WTC11 (cell line): ENCODE measurements around the gene PROC. TPM values are rescaled to one million over a fixed set of nuclear protein-coding genes. Genes with fewer than 3 reads are reported as not detected.

ENCODE experiments used
- ATAC-seq: fragments of 200-7000 bp; cut with Tn5 transposase; 2 replicates; pipeline ENCODE4 v1.10.0; 2021; ENCODE audit warnings: mild to moderate bottlenecking, moderate library complexity
- CTCF ChIA-PET: fragments of 300-600 bp; sonication (Branson Sonifier 250); formaldehyde crosslinking; loops from one replicate; lab custom pipeline; 2021; ENCODE audit warnings: antibody characterized with exemption; lab: Charles Lee
- POLR2A ChIA-PET: fragments of 350-600 bp; sonication (Branson Sonifier 250); formaldehyde crosslinking; loops from one replicate; lab custom pipeline; 2021; ENCODE audit warnings: antibody characterized with exemption; lab: Charles Lee
- DNase-seq: peaks from one replicate; pipeline ENCODE4 v3.0.0; 2021; ENCODE audit warnings: low spot score
- H3K27ac Mint-ChIP-seq: 2 replicates; pipeline ENCODE4 v1.8.0; 2021; ENCODE audit warnings: mixed read lengths
- H3K27me3 Mint-ChIP-seq: 2 replicates; pipeline ENCODE4 v1.8.0; 2021; ENCODE audit warnings: low read depth, mild to moderate bottlenecking, moderate library complexity, mixed read lengths
- H3K36me3 Mint-ChIP-seq: 2 replicates; pipeline ENCODE4 v1.8.0; 2021; ENCODE audit warnings: mixed read lengths
- H3K4me1 Mint-ChIP-seq: 2 replicates; pipeline ENCODE4 v1.8.0; 2022; ENCODE audit warnings: mixed read lengths
- H3K4me3 Mint-ChIP-seq: 2 replicates; pipeline ENCODE4 v1.8.0; 2021; ENCODE audit warnings: mild to moderate bottlenecking, moderate library complexity, mixed read lengths
- H3K9me3 Mint-ChIP-seq: 2 replicates; pipeline ENCODE4 v1.8.0; 2021; ENCODE audit warnings: mixed read lengths
- CBFB ChIP-seq: sonication (generic); formaldehyde crosslinking; IDR thresholded peaks from 2 replicates; pipeline ENCODE4 v1.8.1; 2022; ENCODE audit warnings: mild to moderate bottlenecking, low read depth, missing genetic modification reagents
- CREB1 ChIP-seq: sonication (generic); formaldehyde crosslinking; IDR thresholded peaks from 2 replicates; pipeline ENCODE4 v1.8.0; 2023; ENCODE audit warnings: mild to moderate bottlenecking, missing genetic modification reagents
- E2F1 ChIP-seq: sonication (generic); formaldehyde crosslinking; IDR thresholded peaks from 2 replicates; pipeline ENCODE4 v1.8.0; 2022; ENCODE audit warnings: mild to moderate bottlenecking, missing genetic modification reagents
- ETV6 ChIP-seq: sonication (generic); formaldehyde crosslinking; IDR thresholded peaks from 2 replicates; pipeline ENCODE4 v1.8.1; 2022; ENCODE audit warnings: mild to moderate bottlenecking, missing genetic modification reagents
- FOXJ3 ChIP-seq: sonication (generic); formaldehyde crosslinking; IDR thresholded peaks from 2 replicates; pipeline ENCODE4 v1.9.0; 2021; ENCODE audit warnings: missing genetic modification reagents, mild to moderate bottlenecking, borderline replicate concordance
- JAZF1 ChIP-seq: fragments of 250-450 bp; sonication (Bioruptor Pico); IDR thresholded peaks from 2 replicates; pipeline ENCODE4 v1.9.0; 2021; ENCODE audit warnings: moderate library complexity, mild to moderate bottlenecking, inconsistent platforms
- NR2C2 ChIP-seq: sonication (generic); formaldehyde crosslinking; IDR thresholded peaks from 2 replicates; pipeline ENCODE4 v1.8.0; 2022; ENCODE audit warnings: mild to moderate bottlenecking, missing genetic modification reagents
- PREB ChIP-seq: sonication (generic); formaldehyde crosslinking; IDR thresholded peaks from 2 replicates; pipeline ENCODE4 v1.8.1; 2022; ENCODE audit warnings: mild to moderate bottlenecking, missing genetic modification reagents, moderate library complexity, borderline replicate concordance
- RELA ChIP-seq: sonication (generic); formaldehyde crosslinking; IDR thresholded peaks from 2 replicates; pipeline ENCODE4 v1.8.1; 2022; ENCODE audit warnings: missing genetic modification reagents, mild to moderate bottlenecking, borderline replicate concordance
- SMAD3 ChIP-seq: sonication (generic); formaldehyde crosslinking; IDR thresholded peaks from 2 replicates; pipeline ENCODE4 v1.8.0; 2022; ENCODE audit warnings: missing genetic modification reagents, mild to moderate bottlenecking, borderline replicate concordance
- TCF7 ChIP-seq: sonication (generic); formaldehyde crosslinking; IDR thresholded peaks from 2 replicates; pipeline ENCODE4 v1.8.0; 2022; ENCODE audit warnings: mild to moderate bottlenecking, low read depth, missing genetic modification reagents, moderate library complexity
- TEAD4 ChIP-seq: sonication (generic); formaldehyde crosslinking; IDR thresholded peaks from 2 replicates; pipeline ENCODE4 v1.8.0; 2022; ENCODE audit warnings: mild to moderate bottlenecking, missing genetic modification reagents
- ZNF317 ChIP-seq: sonication (generic); formaldehyde crosslinking; IDR thresholded peaks from 2 replicates; pipeline ENCODE4 v1.8.1; 2023; ENCODE audit warnings: low read depth, mild to moderate bottlenecking, moderate library complexity, missing genetic modification reagents, borderline replicate concordance
- ZNF671 ChIP-seq: fragments of 250-450 bp; sonication (Bioruptor Pico); IDR thresholded peaks from 2 replicates; pipeline ENCODE4 v1.8.0; 2021; ENCODE audit warnings: mild to moderate bottlenecking
- total RNA-seq: library from RNA; stranded (reverse); gene quantifications from 3 replicates; pipeline ENCODE4 v1.2.3, GENCODE V29; 2021
- TF ChIP-seq, protein P1 (sequence below): sonication (generic); formaldehyde crosslinking; IDR thresholded peaks from 2 replicates; pipeline ENCODE4 v1.8.0; 2022; ENCODE audit warnings: missing genetic modification reagents
- TF ChIP-seq, protein P2 (sequence below): fragments of 250-450 bp; sonication (Bioruptor Pico); IDR thresholded peaks from 2 replicates; pipeline ENCODE4 v1.9.0; 2021; ENCODE audit warnings: mild to moderate bottlenecking, borderline replicate concordance
- TF ChIP-seq, protein P3 (sequence below): sonication (generic); formaldehyde crosslinking; IDR thresholded peaks from 2 replicates; pipeline ENCODE4 v1.8.1; 2023; ENCODE audit warnings: mild to moderate bottlenecking, missing genetic modification reagents

Gene PROC
- total RNA-seq, 1 experiment from 2014 or later: 0.59 TPM

DNA sequence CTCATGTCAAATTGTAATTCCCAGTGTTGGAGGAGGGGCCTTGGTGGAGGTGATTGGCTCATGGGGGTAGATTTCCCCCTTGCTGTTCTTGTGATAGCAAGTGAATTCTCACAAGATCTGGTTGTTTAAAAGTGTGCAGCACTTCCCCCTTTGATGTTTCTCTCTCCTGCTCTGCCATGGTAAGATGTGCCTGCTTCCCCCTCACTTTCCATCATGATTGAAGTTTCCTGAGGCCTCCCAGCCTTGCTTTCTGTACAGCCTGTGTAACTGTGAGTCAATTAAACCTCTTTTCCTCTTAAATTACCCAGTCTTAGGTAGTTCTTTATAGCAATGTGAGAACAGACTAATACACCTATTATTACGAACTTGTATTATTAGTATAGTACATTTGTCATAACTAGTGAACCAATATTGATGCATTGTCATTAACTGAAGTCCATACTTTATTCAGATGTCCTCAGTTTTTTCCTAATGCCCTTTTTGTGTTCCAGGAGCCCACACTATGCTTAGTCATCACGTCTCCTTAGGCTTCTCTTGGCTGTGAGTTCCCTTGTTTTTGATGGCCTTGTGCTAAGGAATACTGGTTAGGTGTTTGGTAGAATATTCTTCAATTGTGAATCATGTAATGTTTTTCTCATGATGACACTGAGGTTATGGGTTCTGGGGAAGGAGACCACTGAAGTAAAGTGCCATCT is 25.9 kb upstream of the PROC start:
- ATAC-seq (no peak), DNase-seq (no peak)
- Mint-ChIP-seq H3K27me3 (no peaks in the 10 kb centered on the region), H3K4me1 (peaks cover 12% of the 10 kb centered on the region), H3K36me3 (0 out of 2 replicates have a peak, but pooled peaks cover 2% of the 10 kb centered on the region), H3K4me3 (no peak overlapping the region), H3K27ac (no peak overlapping the region), H3K9me3 (peaks cover 13% of the 10 kb centered on the region)
- ChIA-PET POLR2A (no interaction called here), CTCF (no interaction called here)
- TF ChIP-seq, protein P1, sequence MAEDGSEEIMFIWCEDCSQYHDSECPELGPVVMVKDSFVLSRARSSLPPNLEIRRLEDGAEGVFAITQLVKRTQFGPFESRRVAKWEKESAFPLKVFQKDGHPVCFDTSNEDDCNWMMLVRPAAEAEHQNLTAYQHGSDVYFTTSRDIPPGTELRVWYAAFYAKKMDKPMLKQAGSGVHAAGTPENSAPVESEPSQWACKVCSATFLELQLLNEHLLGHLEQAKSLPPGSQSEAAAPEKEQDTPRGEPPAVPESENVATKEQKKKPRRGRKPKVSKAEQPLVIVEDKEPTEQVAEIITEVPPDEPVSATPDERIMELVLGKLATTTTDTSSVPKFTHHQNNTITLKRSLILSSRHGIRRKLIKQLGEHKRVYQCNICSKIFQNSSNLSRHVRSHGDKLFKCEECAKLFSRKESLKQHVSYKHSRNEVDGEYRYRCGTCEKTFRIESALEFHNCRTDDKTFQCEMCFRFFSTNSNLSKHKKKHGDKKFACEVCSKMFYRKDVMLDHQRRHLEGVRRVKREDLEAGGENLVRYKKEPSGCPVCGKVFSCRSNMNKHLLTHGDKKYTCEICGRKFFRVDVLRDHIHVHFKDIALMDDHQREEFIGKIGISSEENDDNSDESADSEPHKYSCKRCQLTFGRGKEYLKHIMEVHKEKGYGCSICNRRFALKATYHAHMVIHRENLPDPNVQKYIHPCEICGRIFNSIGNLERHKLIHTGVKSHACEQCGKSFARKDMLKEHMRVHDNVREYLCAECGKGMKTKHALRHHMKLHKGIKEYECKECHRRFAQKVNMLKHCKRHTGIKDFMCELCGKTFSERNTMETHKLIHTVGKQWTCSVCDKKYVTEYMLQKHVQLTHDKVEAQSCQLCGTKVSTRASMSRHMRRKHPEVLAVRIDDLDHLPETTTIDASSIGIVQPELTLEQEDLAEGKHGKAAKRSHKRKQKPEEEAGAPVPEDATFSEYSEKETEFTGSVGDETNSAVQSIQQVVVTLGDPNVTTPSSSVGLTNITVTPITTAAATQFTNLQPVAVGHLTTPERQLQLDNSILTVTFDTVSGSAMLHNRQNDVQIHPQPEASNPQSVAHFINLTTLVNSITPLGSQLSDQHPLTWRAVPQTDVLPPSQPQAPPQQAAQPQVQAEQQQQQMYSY (CRISPR knock-in tag): no peak
- TF ChIP-seq CREB1 (CRISPR knock-in tag): no peak
- TF ChIP-seq, protein P2, sequence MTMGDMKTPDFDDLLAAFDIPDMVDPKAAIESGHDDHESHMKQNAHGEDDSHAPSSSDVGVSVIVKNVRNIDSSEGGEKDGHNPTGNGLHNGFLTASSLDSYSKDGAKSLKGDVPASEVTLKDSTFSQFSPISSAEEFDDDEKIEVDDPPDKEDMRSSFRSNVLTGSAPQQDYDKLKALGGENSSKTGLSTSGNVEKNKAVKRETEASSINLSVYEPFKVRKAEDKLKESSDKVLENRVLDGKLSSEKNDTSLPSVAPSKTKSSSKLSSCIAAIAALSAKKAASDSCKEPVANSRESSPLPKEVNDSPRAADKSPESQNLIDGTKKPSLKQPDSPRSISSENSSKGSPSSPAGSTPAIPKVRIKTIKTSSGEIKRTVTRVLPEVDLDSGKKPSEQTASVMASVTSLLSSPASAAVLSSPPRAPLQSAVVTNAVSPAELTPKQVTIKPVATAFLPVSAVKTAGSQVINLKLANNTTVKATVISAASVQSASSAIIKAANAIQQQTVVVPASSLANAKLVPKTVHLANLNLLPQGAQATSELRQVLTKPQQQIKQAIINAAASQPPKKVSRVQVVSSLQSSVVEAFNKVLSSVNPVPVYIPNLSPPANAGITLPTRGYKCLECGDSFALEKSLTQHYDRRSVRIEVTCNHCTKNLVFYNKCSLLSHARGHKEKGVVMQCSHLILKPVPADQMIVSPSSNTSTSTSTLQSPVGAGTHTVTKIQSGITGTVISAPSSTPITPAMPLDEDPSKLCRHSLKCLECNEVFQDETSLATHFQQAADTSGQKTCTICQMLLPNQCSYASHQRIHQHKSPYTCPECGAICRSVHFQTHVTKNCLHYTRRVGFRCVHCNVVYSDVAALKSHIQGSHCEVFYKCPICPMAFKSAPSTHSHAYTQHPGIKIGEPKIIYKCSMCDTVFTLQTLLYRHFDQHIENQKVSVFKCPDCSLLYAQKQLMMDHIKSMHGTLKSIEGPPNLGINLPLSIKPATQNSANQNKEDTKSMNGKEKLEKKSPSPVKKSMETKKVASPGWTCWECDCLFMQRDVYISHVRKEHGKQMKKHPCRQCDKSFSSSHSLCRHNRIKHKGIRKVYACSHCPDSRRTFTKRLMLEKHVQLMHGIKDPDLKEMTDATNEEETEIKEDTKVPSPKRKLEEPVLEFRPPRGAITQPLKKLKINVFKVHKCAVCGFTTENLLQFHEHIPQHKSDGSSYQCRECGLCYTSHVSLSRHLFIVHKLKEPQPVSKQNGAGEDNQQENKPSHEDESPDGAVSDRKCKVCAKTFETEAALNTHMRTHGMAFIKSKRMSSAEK (CRISPR knock-in tag): no peak

- Mint-ChIP-seq H3K4me1 (peaks cover 12% of the 10 kb centered on the region), H3K4me3 (no peak overlapping the region), H3K36me3 (0 out of 2 replicates have a peak, but pooled peaks cover 2% of the 10 kb centered on the region), H3K9me3 (peaks cover 13% of the 10 kb centered on the region), H3K27ac (no peak overlapping the region), H3K27me3 (no peaks in the 10 kb centered on the region)
- CTCF ChIA-PET: no interaction called here
- ATAC-seq (no peak), DNase-seq (no peak)
- POLR2A ChIA-PET: no interaction called here
- TF ChIP-seq RELA (CRISPR knock-in tag) (no peak), ETV6 (no peak), JAZF1 (CRISPR knock-in tag) (no peak), SMAD3 (CRISPR knock-in tag) (no peak), ZNF671 (no peak), CBFB (CRISPR knock-in tag) (no peak), PREB (CRISPR knock-in tag) (no peak), TCF7 (CRISPR knock-in tag) (no peak), NR2C2 (no peak), FOXJ3 (CRISPR knock-in tag) (no peak), E2F1 (CRISPR knock-in tag) (no peak), TEAD4 (CRISPR knock-in tag) (no peak), ZNF317 (no peak)
- TF ChIP-seq, protein P1 (CRISPR knock-in tag): no peak
- TF ChIP-seq, protein P3, sequence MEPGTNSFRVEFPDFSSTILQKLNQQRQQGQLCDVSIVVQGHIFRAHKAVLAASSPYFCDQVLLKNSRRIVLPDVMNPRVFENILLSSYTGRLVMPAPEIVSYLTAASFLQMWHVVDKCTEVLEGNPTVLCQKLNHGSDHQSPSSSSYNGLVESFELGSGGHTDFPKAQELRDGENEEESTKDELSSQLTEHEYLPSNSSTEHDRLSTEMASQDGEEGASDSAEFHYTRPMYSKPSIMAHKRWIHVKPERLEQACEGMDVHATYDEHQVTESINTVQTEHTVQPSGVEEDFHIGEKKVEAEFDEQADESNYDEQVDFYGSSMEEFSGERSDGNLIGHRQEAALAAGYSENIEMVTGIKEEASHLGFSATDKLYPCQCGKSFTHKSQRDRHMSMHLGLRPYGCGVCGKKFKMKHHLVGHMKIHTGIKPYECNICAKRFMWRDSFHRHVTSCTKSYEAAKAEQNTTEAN (CRISPR knock-in tag): no peak
These were observed 25.2 kb upstream of the PROC start for GRCh38 chr2:127392828-127393578.
